Parathyroid adenoma (tissue), 2 donors: ENCODE measurements around the gene BRMS1L.
"Not testable (repeated sequence)": the region's sequence is repeated elsewhere in the genome, so short reads cannot be mapped to it uniquely, and the experiment has no call there.

ENCODE experiments used
- H2AFZ ChIP-seq: fragments of 300-600 bp; sonication (generic); one replicate; pipeline ENCODE4 v1.7.0; 2017; ENCODE audit warnings: antibody characterized with exemption, mild to moderate bottlenecking
- H3K27ac ChIP-seq: fragments of 300-600 bp; sonication (generic); one replicate; pipeline ENCODE4 v1.7.0; 2017
- H3K27me3 ChIP-seq: fragments of 300-600 bp; sonication (generic); one replicate; pipeline ENCODE4 v1.7.0; 2017; ENCODE audit warnings: low read length; ENCODE audit not compliant: control insufficient read depth, insufficient read depth
- H3K36me3 ChIP-seq: fragments of 300-600 bp; sonication (generic); one replicate; pipeline ENCODE4 v1.7.0; 2017; ENCODE audit warnings: low read length; ENCODE audit not compliant: control insufficient read depth, insufficient read depth
- H3K4me1 ChIP-seq: fragments of 300-600 bp; sonication (generic); one replicate; pipeline ENCODE4 v1.7.0; 2017; ENCODE audit warnings: control low read depth
- H3K4me2 ChIP-seq: fragments of 300-600 bp; sonication (generic); one replicate; pipeline ENCODE4 v1.7.0; 2017; ENCODE audit warnings: low read length
- H3K4me3 ChIP-seq: fragments of 300-600 bp; sonication (generic); one replicate; pipeline ENCODE4 v1.7.0; 2017; ENCODE audit warnings: low read depth, low read length
- H3K79me2 ChIP-seq: fragments of 300-600 bp; sonication (generic); one replicate; pipeline ENCODE4 v1.7.0; 2017; ENCODE audit warnings: control low read depth
- H3K9ac ChIP-seq: fragments of 300-600 bp; sonication (generic); one replicate; pipeline ENCODE4 v1.7.0; 2017; ENCODE audit warnings: mild to moderate bottlenecking
- H3K9me3 ChIP-seq: fragments of 300-600 bp; sonication (generic); one replicate; pipeline ENCODE4 v1.7.0; 2017; ENCODE audit warnings: low read length; ENCODE audit not compliant: control insufficient read depth
- CTCF ChIP-seq: fragments of 300-600 bp; sonication (generic); IDR thresholded peaks from one replicate; pipeline ENCODE4 v1.7.0; 2017; ENCODE audit warnings: antibody characterized with exemption, mild to moderate bottlenecking
- donor health status: primary hyperparathyroidism.

The BRMS1L gene

DNA sequence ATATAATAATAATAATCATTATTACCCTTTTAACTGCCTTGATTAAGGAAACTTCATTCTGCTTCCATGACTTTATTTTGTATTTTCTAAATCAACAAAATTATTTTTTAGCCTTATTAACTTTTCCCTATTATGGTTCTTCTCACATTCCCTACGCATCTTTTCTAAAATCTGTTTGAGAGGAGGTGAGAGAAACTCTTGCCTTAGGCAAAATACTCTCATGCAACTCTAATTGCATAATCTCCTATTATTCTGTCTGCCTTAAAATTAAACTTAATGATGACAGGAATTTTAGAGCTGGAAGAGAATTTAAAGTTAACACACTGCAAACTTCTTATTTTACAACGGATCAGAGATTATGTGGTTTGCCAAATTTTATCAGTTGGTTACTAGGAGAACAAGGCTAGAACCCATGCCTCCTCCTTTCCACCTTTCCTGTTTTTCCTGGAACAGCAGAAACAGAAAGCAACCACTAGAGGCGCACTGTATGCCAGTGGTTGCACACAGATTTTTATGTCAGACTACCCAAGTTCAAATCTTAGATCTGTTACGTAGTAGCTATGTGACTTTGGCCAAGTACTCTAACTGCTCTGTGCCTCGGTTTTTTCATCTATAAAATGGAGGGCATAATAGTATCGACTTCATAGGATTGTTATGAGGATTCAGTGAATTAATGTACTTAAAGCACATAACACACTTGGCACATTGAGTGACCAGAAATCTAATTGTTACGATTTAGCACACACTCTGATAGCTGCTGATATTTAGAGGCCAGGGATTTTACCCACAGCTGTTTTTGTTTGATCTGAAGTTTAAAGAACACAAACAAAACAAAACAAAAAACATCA is 4.3 kb upstream of the BRMS1L start:
- Histone ChIP-seq H3K4me2 (no peak overlapping the region), H3K9ac (no peak overlapping the region), H2AFZ (no peak overlapping the region), H3K9me3 (no peaks in the 10 kb centered on the region), H3K4me1 (no peaks in the 10 kb centered on the region), H3K27me3 (no peaks in the 10 kb centered on the region), H3K27ac (no peak overlapping the region), H3K79me2 (no peaks in the 10 kb centered on the region), H3K36me3 (no peaks in the 10 kb centered on the region), H3K4me3 (no peak overlapping the region)
- peak; percentile 59 for TF ChIP-seq CTCF

DNA sequence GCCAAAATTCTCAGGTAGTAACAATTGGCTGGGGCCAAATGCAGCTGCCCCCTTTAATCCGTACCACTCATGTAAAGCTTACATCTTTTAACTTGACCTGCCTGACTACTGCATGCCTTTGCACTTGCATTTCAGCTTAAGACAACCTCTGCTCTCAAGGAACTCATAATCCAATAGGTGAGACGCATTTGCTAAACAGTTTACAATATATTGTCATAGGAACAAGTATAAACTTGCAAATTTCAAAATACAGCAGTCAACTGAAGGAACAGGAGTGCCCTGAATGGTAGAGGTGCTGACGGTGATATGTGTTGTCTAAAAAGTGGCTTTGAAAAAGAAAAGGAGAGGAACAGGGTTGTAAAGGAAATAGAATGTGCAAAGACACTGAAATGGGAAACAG is 3.6 kb upstream of the BRMS1L start:
- H3K9me3 ChIP-seq = no peaks in the 10 kb centered on the region
- H3K79me2 ChIP-seq = no peaks in the 10 kb centered on the region
- H3K4me1 ChIP-seq = peaks cover 3% of the 10 kb centered on the region
- H3K27ac ChIP-seq = no peak overlapping the region
- H3K9ac ChIP-seq = no peak overlapping the region
- H2AFZ ChIP-seq = no peak overlapping the region
- H3K27me3 ChIP-seq = no peaks in the 10 kb centered on the region
- no peak overlapping the region for H3K4me3 ChIP-seq
- no peak for TF ChIP-seq CTCF
- H3K36me3 ChIP-seq = no peaks in the 10 kb centered on the region
- H3K4me2 ChIP-seq = no peak overlapping the region

DNA sequence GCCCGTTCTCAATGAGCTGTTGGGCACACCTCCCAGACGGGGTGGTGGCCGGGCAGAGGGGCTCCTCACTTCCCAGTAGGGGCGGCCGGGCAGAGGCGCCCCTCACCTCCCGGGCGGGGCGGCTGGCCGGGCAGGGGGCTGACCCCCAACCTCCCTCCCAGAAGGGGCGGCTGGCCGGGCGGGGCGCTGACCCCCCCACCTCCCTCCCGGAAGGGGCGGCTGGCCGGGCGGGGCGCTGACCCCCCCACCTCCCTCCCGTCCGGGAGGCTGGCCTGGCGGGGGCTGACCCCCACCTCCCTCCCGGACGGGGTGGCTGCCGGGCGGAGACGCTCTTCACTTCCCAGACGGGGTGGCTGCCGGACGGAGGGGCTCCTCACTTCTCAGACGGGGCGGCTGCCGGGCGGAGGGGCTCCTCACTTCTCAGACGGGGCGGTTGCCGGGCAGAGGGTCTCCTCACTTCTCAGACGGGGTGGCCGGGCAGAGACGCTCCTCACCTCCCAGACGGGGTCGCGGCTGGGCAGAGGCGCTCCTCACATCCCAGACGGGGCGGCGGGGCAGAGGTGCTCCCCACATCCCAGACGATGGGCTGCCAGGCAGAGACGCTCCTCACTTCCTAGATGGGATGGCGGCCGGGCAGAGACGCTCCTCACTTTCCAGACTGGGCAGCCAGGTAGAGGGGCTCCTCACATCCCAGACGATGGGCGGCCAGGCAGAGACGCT is 1.5 kb upstream of the BRMS1L start:
- H3K4me1 ChIP-seq, H3K36me3 ChIP-seq, H3K4me2 ChIP-seq, H3K79me2 ChIP-seq, H3K9ac ChIP-seq, H3K27ac ChIP-seq, H3K4me3 ChIP-seq, H3K9me3 ChIP-seq, H3K27me3 ChIP-seq, H2AFZ ChIP-seq: not testable (repeated sequence)

DNA sequence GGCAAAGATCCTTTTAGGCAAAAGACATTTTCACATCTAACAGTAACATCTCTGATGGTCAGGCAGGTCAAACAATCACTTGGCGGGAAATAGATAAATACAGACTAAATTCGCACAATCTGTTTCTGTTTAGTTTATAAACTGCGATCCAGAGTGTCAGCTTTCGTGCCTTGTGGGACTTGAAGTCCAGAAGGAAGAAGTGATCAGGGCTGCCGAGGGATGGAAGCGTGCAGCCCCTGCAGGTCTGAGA is 245 bp upstream of the BRMS1L start:
- Histone ChIP-seq H3K9me3 (no peaks in the 10 kb centered on the region), H3K36me3 (no peaks in the 10 kb centered on the region), H2AFZ (peak overlapping the region; percentile 83), H3K27me3 (no peaks in the 10 kb centered on the region), H3K4me2 (peak overlapping the region; percentile 89), H3K4me1 (peaks cover 5% of the 10 kb centered on the region), H3K27ac (peak overlapping the region; percentile 96), H3K9ac (no peak overlapping the region), H3K79me2 (no peaks in the 10 kb centered on the region), H3K4me3 (peak overlapping the region; percentile 89)
- TF ChIP-seq CTCF = no peak

DNA sequence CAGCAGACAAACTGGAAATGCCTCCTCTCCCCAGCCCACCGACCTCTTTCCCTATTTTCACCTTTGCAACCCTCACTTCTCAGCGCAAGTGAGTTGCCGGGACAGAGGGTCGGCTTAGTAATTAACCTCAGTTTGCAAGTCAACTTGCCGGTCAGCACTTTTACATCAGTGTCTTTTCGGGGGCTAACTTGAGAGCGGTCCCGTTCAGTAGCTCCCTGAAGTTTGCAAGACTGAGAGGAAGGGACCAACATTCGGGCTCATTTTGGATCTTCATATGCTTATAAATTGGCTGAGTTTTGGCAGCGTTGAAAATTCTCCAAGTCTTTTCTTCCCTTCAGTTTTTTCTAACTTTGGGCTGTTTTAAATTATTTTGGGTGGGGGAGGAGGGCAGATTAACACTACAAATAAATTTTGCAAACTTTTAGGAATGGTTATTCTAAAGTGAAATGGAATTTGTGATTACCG is 846 bp downstream of the BRMS1L start:
- Histone ChIP-seq H3K36me3 (no peaks in the 10 kb centered on the region), H3K4me3 (peak overlapping the region; percentile 89), H3K9me3 (no peaks in the 10 kb centered on the region), H3K27ac (peak overlapping the region; percentile 96), H3K4me1 (peaks cover 5% of the 10 kb centered on the region), H3K9ac (no peak overlapping the region), H3K27me3 (no peaks in the 10 kb centered on the region), H3K79me2 (no peaks in the 10 kb centered on the region), H3K4me2 (peak overlapping the region; percentile 89), H2AFZ (peak overlapping the region; percentile 83)
- no peak for TF ChIP-seq CTCF
